GM12891 (cell line): ENCODE results near the gene SORBS1.

ENCODE experiments used
- PAX5 ChIP-seq: IDR thresholded peaks from 2 replicates; pipeline ENCODE4 v1.6.1; 2011; ENCODE audit warnings: low read length, moderate library complexity, mild to moderate bottlenecking; ENCODE audit not compliant: insufficient read depth, severe bottlenecking
- POLR2A ChIP-seq: IDR thresholded peaks from 2 replicates; pipeline ENCODE4 v1.6.1; 2011; ENCODE audit warnings: low read depth, low read length, control low read depth
- POLR2AphosphoS5 ChIP-seq: IDR thresholded peaks from 2 replicates; pipeline ENCODE4 v1.6.1; 2011; ENCODE audit warnings: low read depth, low read length, control low read depth
- TAF1 ChIP-seq: IDR thresholded peaks from 2 replicates; pipeline ENCODE4 v1.6.1; 2011; ENCODE audit warnings: low read depth, low read length, control low read depth

GRCh38 chr10:95522117-95522516 is 39.1 kb downstream of the SORBS1 start:
- TF ChIP-seq POLR2A: no peak
- no peak for TF ChIP-seq TAF1
- no peak for TF ChIP-seq POLR2AphosphoS5
- no peak for TF ChIP-seq PAX5
